Heart left ventricle (tissue), 16 donors: ENCODE results near the gene RET. TPM values are rescaled to one million over a fixed set of nuclear protein-coding genes. Genes with fewer than 3 reads are reported as not detected.

Experiments
- ATAC-seq, 4 donors: fragments of 200-7000 bp; cut with Tn5 transposase; one replicate each; pipeline ENCODE4 v1.9.1; 2020 to 2022; ENCODE audit warnings: moderate library complexity in 4 of 4, mild to moderate bottlenecking in 3 of 4, moderate number of reproducible peaks in 1 of 4
- DNase-seq, 5 donors: peaks; one replicate each; pipeline ENCODE4 v3.0.0-alpha.2; 2020
- H3K27ac ChIP-seq, 12 donors: fragments of 200-600 bp; sonication (generic) in 4 of 12; one replicate each; pipeline versions ENCODE4 v1.5.0 to v1.8.0; 2016 to 2022; ENCODE audit warnings: mild to moderate bottlenecking in 2 of 12
- H3K27me3 ChIP-seq, 9 donors: fragments of 200-600 bp; sonication (generic) in 2 of 9; one replicate each; pipeline versions ENCODE4 v1.5.1 to v1.8.0; 2016 to 2022; ENCODE audit warnings: mild to moderate bottlenecking in 3 of 9
- H3K36me3 ChIP-seq, 9 donors: fragments of 200-600 bp; sonication (generic) in 2 of 9; one replicate each; pipeline versions ENCODE4 v1.5.0 to v1.8.0; 2018 to 2022; ENCODE audit warnings: mild to moderate bottlenecking in 2 of 9
- H3K4me1 ChIP-seq, 12 donors: fragments of 200-600 bp; sonication (generic) in 4 of 12; one replicate each; pipeline versions ENCODE4 v1.5.0 to v1.8.0; 2016 to 2022; ENCODE audit warnings: mild to moderate bottlenecking in 3 of 12
- H3K4me3 ChIP-seq, 12 donors: fragments of 200-600 bp; sonication (generic) in 4 of 12; one replicate each; pipeline versions ENCODE4 v1.5.0 to v1.8.0; 2017 to 2022; ENCODE audit warnings: mild to moderate bottlenecking in 9 of 12, moderate library complexity in 4 of 12
- H3K9me3 ChIP-seq, 12 donors: fragments of 200-600 bp; sonication (generic) in 4 of 12; one replicate each; pipeline versions ENCODE4 v1.5.0 to v1.8.0; 2016 to 2022; ENCODE audit warnings: mild to moderate bottlenecking in 1 of 12
- POLR2A ChIP-seq, 2 donors: fragments of 450-650 bp; IDR thresholded peaks; one replicate each; pipeline ENCODE4 v1.6.1; 2017; ENCODE audit warnings: antibody characterized with exemption in 2 of 2, mild to moderate bottlenecking in 2 of 2, moderate library complexity in 2 of 2
- WGBS, 4 donors: extraction: QIAGEN DNeasy Blood & Tissue Kit in 2 of 4; methylation state at CpG; one replicate each; pipeline versions ENCODE4 v1.1.5 to v1.1.7; 2013 to 2018; 5-methylcytosine and 5-hydroxymethylcytosine counted together
- intact Hi-C, 10 donors: fragments of 100-400 bp; cut with DNase I; formaldehyde crosslinking; loops; one replicate each; pipeline versions ENCODE4 v1.11.1 to v1.14.2; 2022
- polyA plus RNA-seq, 2 donors: library from polyadenylated mRNA; stranded (reverse); fragments of 200-250 nt; gene quantifications; one replicate each; pipeline ENCODE4 v1.2.3, GENCODE V29; 2013
- total RNA-seq, 9 donors: library from RNA; depleted of rRNA in 2 of 9; stranded (reverse); fragments of >200 nt in 2 of 9; fragmentation: NEBNext Ultra II Directional in 3 of 9; extraction: Animal tissue kit (Norgen Biotek cat#: 25700) in 3 of 9; gene quantifications; one replicate each; pipeline versions ENCODE4 v1.1.0 to v1.2.4, GENCODE V29; 2016 to 2023
- TF ChIP-seq, protein P1 (sequence below), 12 donors: fragments of 200-600 bp; sonication (generic) in 4 of 12; IDR thresholded peaks; one replicate each; pipeline versions ENCODE4 v1.5.0 to v1.8.0; 2018 to 2022; ENCODE audit warnings: antibody characterized with exemption in 12 of 12, mild to moderate bottlenecking in 5 of 12
- donor health status: ischemic (EF 13 %, LVEDD 7.1; RV severe dilation, severe dysfunction).
- donor health status: healthy with polysubstance abuse.
- donor health status: DM: no; HTN: yes; CAD: no.
- donor health status: DM: no; HTN: no; CAD: no.
- donor health status: ischemic (EF 25% LVEDD 6.9; RV normal size, moderate dysfunction).
- donor health status: ischemic (EF 25% LVEDD 5.7; RV mildly dilated, moderate dysfunction).
- donor health status: healthy.
- donor health status: DM: yes; HTN: yes; CAD: no.
- donor health status: ischemic (EF 35%, LVEDD 5.7; RV mildly dilated, moderate dysfunction).
- donor health status: nonischemic (EF 11% LVEDD 7.7; RV severe dilation, severe dysfunction).
- donor health status: DM: yes; HTN: yes; CAD: no.
- donor health status: PGD.
- donor health status: ischemic (EF 29% LVEDD 5.4; RV normal size, mild dysfunction).
- donor health status: nonischemic (EF 23%, LVEDD 6.1; RV moderate dilation, normal function).

RET gene
- total and polyA plus RNA-seq, 11 donors: 0.12 to 3.3 (median 0.66) TPM

DNA sequence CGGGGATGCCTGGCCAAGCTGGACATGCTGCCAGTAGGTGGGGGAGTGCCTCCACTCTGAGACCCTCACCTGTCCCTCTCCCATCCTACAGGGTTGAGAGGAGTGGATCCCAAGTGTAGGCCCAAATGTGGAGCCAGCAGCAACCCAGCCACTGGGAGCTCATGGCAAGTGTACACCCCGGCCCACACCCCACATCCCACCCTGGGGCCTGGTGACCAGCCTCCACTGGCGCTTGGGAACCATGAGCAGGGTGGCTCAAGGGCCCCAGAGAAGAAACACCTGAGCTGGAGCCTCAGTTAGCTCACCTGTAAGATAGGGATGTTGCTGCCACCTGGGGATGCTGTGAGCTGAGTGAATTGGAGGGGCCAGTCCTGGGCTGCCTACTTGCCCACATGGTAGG is 10.4 kb upstream of the RET start:
- Histone ChIP-seq H3K36me3 (no peaks in the 10 kb centered on the region), H3K27ac (no peak overlapping the region), H3K9me3 (no peaks in the 10 kb centered on the region), H3K4me1 (no peaks in the 10 kb centered on the region), H3K4me3 (no peak overlapping the region), H3K27me3 (peaks cover 0 to 2% (median 0%) of the 10 kb centered on the region in 9 donors)
- DNase-seq: peak in 1 of 5 donors; percentile 2
- intact Hi-C loops: no loop called here
- no peak for TF ChIP-seq POLR2A (IDR thresholded peaks at IDR 0.05)
- TF ChIP-seq, protein P1, sequence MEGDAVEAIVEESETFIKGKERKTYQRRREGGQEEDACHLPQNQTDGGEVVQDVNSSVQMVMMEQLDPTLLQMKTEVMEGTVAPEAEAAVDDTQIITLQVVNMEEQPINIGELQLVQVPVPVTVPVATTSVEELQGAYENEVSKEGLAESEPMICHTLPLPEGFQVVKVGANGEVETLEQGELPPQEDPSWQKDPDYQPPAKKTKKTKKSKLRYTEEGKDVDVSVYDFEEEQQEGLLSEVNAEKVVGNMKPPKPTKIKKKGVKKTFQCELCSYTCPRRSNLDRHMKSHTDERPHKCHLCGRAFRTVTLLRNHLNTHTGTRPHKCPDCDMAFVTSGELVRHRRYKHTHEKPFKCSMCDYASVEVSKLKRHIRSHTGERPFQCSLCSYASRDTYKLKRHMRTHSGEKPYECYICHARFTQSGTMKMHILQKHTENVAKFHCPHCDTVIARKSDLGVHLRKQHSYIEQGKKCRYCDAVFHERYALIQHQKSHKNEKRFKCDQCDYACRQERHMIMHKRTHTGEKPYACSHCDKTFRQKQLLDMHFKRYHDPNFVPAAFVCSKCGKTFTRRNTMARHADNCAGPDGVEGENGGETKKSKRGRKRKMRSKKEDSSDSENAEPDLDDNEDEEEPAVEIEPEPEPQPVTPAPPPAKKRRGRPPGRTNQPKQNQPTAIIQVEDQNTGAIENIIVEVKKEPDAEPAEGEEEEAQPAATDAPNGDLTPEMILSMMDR (IDR thresholded peaks at IDR 0.05): no peak
- WGBS, 4 donors: 61 to 82% (median 69%) methylated on average over 3 of the region's 3 CpGs
- ATAC-seq: no peak

DNA sequence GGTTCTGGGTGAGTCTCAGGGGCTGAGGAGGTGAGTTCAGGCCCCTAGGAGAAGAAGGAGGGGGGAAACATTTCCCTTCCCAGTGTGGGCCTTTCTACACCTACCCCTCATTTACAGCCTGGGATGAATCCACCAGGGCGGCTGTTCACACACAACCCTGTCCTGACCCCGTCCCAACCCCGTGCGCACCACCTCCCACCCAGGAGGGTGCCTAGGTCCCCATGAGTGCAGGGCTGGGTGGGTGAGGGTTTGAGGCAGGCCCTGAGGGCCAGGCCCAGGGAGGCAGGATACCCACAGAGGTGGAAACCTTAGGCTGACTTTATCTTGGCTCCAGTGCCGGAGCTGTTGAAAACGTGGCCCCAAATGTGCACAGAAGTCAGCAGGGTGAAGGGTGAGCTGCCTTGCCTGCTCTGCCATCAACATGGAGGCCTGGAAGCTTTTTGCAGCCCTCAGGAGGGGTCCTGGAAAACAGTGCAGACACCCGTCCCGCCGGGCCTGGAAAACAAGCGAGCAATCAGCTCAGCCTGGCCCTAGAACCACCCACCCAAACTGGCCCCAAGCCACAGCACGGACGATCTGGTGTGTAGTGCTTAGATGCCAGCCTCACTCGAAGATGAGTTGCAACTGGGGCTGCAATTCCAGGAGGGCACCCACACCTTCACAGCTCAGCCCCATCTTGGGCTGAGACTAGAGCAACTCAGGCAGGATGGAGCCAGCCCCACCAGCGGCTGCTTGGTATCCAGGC is 9.3 kb upstream of the RET start:
- intact Hi-C loops: no loop called here
- DNase-seq: peak in 2 of 5 donors; percentile 10 to 43
- no peak for ATAC-seq
- WGBS, 4 donors: 80 to 89% (median 88%) methylated on average over 11 to 14 of the region's 14 CpGs
- Histone ChIP-seq H3K4me1 (no peaks in the 10 kb centered on the region), H3K9me3 (no peaks in the 10 kb centered on the region), H3K36me3 (no peaks in the 10 kb centered on the region), H3K4me3 (no peak overlapping the region), H3K27ac (no peak overlapping the region), H3K27me3 (peaks cover 0 to 5% (median 0%) of the 10 kb centered on the region in 9 donors)
- TF ChIP-seq, protein P1 (IDR thresholded peaks at IDR 0.05): no peak
- no peak for TF ChIP-seq POLR2A (IDR thresholded peaks at IDR 0.05)

DNA sequence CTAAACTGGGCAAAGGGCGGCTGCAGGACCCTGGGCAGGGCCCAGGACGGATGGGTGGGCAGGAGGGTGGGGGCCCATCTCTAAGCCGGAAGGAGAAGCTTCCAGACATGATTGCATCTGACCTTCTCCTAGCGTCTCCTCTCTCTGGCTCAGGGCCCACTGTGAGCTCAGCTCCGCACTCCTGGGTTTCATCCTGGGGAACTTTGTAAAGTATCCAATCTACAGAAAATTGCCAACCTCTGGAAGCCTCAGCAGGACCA is 8.8 kb upstream of the RET start:
- Histone ChIP-seq H3K9me3 (no peaks in the 10 kb centered on the region), H3K27ac (no peak overlapping the region), H3K4me3 (no peak overlapping the region), H3K4me1 (no peaks in the 10 kb centered on the region), H3K27me3 (peaks cover 0 to 8% (median 0%) of the 10 kb centered on the region in 9 donors), H3K36me3 (no peaks in the 10 kb centered on the region)
- no peak for TF ChIP-seq POLR2A (IDR thresholded peaks at IDR 0.05)
- TF ChIP-seq, protein P1 (IDR thresholded peaks at IDR 0.05): no peak
- intact Hi-C loops: no loop called here
- ATAC-seq (no peak), DNase-seq (peak in 2 of 5 donors; percentile 14 to 18)
- 58 to 78% (median 70%) methylated on average over 3 to 5 of the region's 5 CpGs for WGBS, 4 donors

DNA sequence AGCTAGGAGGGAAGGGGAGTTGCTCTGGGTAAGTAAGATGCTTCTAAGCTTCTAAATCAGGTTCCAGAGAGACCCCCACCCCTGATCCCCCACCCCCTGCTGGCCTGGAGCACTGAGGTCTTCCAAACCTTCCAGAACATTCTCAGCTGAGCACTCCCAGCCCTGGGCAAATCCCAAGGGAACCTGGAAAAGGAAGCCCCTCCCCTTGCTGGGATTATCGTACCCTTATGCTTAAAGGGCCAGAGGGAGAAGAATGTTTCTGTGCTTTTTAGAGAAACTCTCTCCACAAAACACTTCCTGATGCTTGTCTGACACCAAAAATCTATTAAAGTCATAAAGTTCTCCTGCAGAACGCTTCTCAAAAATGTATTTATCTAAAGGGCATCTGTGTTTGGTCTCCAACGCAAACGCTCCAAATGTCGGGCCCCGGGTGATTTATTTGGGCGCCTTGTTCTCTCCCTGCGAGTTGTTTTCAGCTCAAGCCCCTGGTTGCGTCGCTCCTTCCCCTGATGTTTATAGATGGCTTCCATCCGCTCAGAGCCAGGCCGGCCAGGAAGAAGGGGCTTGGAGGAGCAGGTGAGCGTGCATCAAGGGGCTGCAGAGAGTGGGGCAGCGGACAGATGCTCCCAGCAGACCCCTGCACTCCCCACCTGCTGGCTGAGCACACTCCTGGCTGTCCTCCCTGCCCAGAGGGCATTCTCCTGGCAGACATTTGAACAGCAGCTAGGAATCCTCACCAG is 8.2 kb upstream of the RET start:
- H3K9me3 ChIP-seq: no peaks in the 10 kb centered on the region
- H3K4me3 ChIP-seq: no peak overlapping the region
- H3K4me1 ChIP-seq: no peaks in the 10 kb centered on the region
- H3K27ac ChIP-seq: no peak overlapping the region
- WGBS, 4 donors: 73 to 81% (median 80%) methylated on average over 12 to 14 of the region's 14 CpGs
- ATAC-seq (no peak), DNase-seq (peak in 2 of 5 donors; percentile 9 to 37)
- no peak for TF ChIP-seq POLR2A (IDR thresholded peaks at IDR 0.05)
- TF ChIP-seq, protein P1 (IDR thresholded peaks at IDR 0.05): no peak
- H3K27me3 ChIP-seq: peaks cover 0 to 12% (median 0%) of the 10 kb centered on the region in 9 donors
- intact Hi-C loops: no loop called here
- H3K36me3 ChIP-seq: no peaks in the 10 kb centered on the region
